DOHH2 (cell line): ENCODE results near the gene SLC23A3.

Source experiments
- H3F3A ChIP-seq: fragments of 200-600 bp; sonication (generic), shearing (Covaris generic); 2 replicates; pipeline ENCODE4 v1.6.0; 2016; ENCODE audit warnings: antibody characterized with exemption, mild to moderate bottlenecking; ENCODE audit not compliant: control insufficient read depth, insufficient read depth
- H3K27ac ChIP-seq: fragments of 200-600 bp; sonication (generic); 2 replicates; pipeline ENCODE4 v1.5.1; 2014; ENCODE audit warnings: low read depth, mild to moderate bottlenecking, low read length, moderate library complexity
- H3K27me3 ChIP-seq: fragments of 200-600 bp; sonication (generic); 2 replicates; pipeline ENCODE4 v1.6.1; 2014; ENCODE audit warnings: mild to moderate bottlenecking, low read length, mixed read lengths; ENCODE audit not compliant: control insufficient read depth
- H3K36me3 ChIP-seq: fragments of 200-600 bp; sonication (generic); 2 replicates; pipeline ENCODE4 v1.6.1; 2014; ENCODE audit warnings: mild to moderate bottlenecking, low read length, moderate library complexity, mixed read lengths; ENCODE audit not compliant: control insufficient read depth
- H3K4me1 ChIP-seq: fragments of 200-600 bp; sonication (generic); 2 replicates; pipeline ENCODE4 v1.6.1; 2014; ENCODE audit warnings: mild to moderate bottlenecking, low read length, mixed read lengths; ENCODE audit not compliant: control insufficient read depth
- H3K4me2 ChIP-seq: fragments of 200-600 bp; sonication (generic); 2 replicates; pipeline ENCODE4 v1.6.0; 2014; ENCODE audit warnings: mild to moderate bottlenecking, low read length, moderate library complexity
- H3K4me3 ChIP-seq: fragments of 200-600 bp; sonication (generic); 2 replicates; pipeline ENCODE4 v1.5.1; 2014; ENCODE audit warnings: mild to moderate bottlenecking, low read length, mixed read lengths
- H3K79me2 ChIP-seq: fragments of 200-600 bp; sonication (generic); 2 replicates; pipeline ENCODE4 v1.6.1; 2014; ENCODE audit warnings: mild to moderate bottlenecking, low read length, mixed read lengths; ENCODE audit not compliant: control insufficient read depth
- H3K9me2 ChIP-seq: fragments of 200-600 bp; sonication (generic); replicated peaks from 2 replicates; pipeline ENCODE4 v1.6.1; 2014; ENCODE audit warnings: mild to moderate bottlenecking, low read length, mixed read lengths; ENCODE audit not compliant: control insufficient read depth
- H3K9me3 ChIP-seq: fragments of 200-600 bp; sonication (generic); 2 replicates; pipeline ENCODE4 v1.6.1; 2014; ENCODE audit warnings: antibody characterized with exemption, low read length, mixed read lengths; ENCODE audit not compliant: control insufficient read depth, insufficient read depth
- H4K20me1 ChIP-seq: fragments of 200-600 bp; sonication (generic); 2 replicates; pipeline ENCODE4 v1.6.0; 2014; ENCODE audit warnings: low read depth, mild to moderate bottlenecking, antibody characterized with exemption, low read length, moderate library complexity; ENCODE audit not compliant: control insufficient read depth, insufficient read depth
- EZH2phosphoT487 ChIP-seq: fragments of 200-600 bp; sonication (generic); IDR thresholded peaks from 2 replicates; pipeline ENCODE4 v1.6.1; 2017; ENCODE audit warnings: borderline replicate concordance, mild to moderate bottlenecking, antibody characterized with exemption, low read length, moderate library complexity, mixed read lengths
- TF ChIP-seq, protein P1 (sequence below): fragments of 200-600 bp; sonication (generic); IDR thresholded peaks from one replicate; pipeline ENCODE4 v1.5.1; 2014; ENCODE audit warnings: antibody characterized with exemption, mild to moderate bottlenecking, low read depth, low read length; ENCODE audit not compliant: poor library complexity, severe bottlenecking

The SLC23A3 gene

DNA sequence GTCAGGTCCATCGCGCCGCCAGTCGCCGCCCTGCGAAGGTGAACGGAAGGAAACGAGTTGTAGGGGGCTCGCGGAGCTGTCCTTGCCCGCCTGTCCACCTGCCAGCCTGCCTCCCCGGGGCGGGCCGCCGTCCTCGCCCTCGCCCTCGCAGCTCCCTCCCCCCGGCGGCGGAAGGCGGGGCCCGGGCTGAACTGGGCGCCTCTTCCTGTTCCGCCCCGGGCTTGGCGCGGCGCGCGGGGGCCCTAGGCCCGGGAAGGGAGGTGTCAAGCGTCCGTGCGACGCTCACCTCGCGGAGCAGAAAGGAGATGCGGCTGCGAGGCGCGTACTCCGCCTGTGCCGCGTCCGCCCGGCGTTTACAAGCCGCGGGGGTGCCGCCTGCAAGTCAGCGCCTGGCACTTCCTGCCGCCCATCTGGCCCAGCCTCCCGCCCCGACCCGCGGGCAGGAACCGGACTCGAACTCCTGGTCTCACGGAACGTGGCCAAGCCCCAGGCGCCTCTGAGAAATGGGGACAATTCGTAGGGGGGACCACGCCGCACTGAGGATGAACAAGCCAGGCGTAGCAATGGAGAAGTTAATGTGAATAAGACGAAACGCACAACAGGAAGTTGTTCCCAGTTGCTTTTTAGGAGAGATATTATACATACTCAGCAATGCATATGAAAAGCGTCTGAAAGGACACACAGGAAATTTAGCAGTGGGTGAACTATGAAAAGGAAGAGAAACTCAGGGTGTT lies 7.2 kb upstream of the SLC23A3 start, which contains the start of gene CNPPD1:
TSS of gene CNPPD1 (minus strand) at position 108 of the 734 bp plus-strand sequence. CDS start at position 11, 97 bp downstream.
- Histone ChIP-seq H3K9me2 (no peaks in the 10 kb centered on the region), H3K79me2 (peaks cover 42% of the 10 kb centered on the region), H3K36me3 (peaks cover 73% of the 10 kb centered on the region), H3K9me3 (no peaks in the 10 kb centered on the region), H3K4me3 (peak within 1 kb of the TSS; percentile 96), H3K27me3 (no peaks in the 10 kb centered on the region), H3F3A (peaks cover 14% of the 10 kb centered on the region), H3K27ac (peak within 1 kb of the TSS; percentile 99), H3K4me2 (peak within 1 kb of the TSS; percentile 95), H3K4me1 (peaks cover 28% of the 10 kb centered on the region), H4K20me1 (0 out of 2 replicates have a peak, but pooled peaks cover 5% of the 10 kb centered on the region)
- no peak for TF ChIP-seq EZH2phosphoT487
- TF ChIP-seq, protein P1, sequence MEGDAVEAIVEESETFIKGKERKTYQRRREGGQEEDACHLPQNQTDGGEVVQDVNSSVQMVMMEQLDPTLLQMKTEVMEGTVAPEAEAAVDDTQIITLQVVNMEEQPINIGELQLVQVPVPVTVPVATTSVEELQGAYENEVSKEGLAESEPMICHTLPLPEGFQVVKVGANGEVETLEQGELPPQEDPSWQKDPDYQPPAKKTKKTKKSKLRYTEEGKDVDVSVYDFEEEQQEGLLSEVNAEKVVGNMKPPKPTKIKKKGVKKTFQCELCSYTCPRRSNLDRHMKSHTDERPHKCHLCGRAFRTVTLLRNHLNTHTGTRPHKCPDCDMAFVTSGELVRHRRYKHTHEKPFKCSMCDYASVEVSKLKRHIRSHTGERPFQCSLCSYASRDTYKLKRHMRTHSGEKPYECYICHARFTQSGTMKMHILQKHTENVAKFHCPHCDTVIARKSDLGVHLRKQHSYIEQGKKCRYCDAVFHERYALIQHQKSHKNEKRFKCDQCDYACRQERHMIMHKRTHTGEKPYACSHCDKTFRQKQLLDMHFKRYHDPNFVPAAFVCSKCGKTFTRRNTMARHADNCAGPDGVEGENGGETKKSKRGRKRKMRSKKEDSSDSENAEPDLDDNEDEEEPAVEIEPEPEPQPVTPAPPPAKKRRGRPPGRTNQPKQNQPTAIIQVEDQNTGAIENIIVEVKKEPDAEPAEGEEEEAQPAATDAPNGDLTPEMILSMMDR: no peak

DNA sequence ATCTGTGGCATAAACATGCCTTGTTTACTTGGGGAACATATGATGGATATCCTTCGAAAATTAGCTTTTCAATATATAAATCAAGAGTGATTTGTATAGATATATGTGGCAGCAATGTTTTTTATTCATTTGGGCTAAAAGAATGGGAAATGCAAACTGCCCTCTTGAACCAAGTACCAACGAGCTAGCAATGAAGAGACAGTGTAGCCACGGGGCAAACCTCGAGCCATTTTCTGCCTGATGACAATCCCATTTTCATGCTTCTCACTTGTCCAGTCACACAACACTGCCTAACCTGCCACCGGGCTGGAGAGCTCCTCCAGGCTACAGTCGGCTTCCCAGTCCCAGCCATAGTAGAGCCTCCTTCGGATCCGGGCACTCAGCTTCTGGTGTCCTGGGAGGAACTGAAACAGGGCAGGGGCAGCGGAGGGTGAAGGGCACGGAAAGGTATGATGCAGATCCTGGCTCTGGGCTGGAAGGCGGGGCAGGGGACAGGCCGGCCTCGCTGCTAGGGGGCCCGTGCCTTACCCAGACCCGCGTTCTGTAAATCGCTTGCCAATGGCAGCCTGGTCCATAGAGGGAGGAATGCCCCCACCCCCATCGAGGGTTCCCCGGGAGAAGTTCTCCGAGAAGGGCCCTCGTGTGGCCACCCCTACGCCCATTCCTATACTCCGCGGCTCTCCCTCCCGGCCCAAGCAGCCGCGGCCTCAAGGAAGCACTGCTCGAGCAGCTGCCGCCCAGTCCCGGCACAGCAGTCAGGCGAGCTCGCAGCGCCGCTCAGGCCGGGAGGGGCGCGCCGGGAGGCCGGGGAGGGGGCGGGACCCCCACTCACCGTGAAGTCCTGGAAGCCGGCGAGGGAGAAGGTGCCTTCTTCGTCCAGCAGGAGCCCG lies 6.3 kb upstream of the SLC23A3 start:
- Histone ChIP-seq H3K27me3 (no peaks in the 10 kb centered on the region), H3K4me2 (peak overlapping the region; percentile 95), H4K20me1 (0 out of 2 replicates have a peak, but pooled peaks cover 5% of the 10 kb centered on the region), H3K9me2 (no peaks in the 10 kb centered on the region), H3K4me3 (peak overlapping the region; percentile 96), H3K36me3 (peaks cover 71% of the 10 kb centered on the region), H3K4me1 (peaks cover 28% of the 10 kb centered on the region), H3F3A (peaks cover 16% of the 10 kb centered on the region), H3K27ac (peak overlapping the region; percentile 99), H3K79me2 (peaks cover 42% of the 10 kb centered on the region), H3K9me3 (no peaks in the 10 kb centered on the region)
- TF ChIP-seq, protein P1: peak; percentile 47
- TF ChIP-seq EZH2phosphoT487: no peak

DNA sequence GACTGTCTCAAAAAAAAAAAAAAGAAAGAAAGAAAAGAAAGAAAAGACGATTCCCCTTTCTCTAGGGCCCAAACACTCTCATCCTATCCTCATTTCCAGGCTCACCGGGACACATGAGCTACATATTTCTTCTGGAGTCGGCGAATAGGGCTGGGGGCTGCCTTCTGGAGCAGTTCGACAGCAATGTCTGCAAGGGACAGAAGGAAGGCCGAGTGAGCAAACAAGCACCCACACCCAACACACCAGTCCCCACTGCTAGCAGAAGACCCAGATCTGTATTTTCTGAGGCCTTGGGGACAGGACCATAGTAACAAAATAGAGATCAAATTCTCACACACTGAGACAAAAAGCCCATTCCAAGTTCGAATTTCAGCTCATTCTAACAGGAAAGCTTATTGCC lies 5.7 kb upstream of the SLC23A3 start:
- Histone ChIP-seq H3K27ac (no peak overlapping the region; the same call in 1 of the 2 replicates), H3K9me2 (no peaks in the 10 kb centered on the region), H3K4me2 (peak overlapping the region; percentile 95), H4K20me1 (0 out of 2 replicates have a peak, but pooled peaks cover 5% of the 10 kb centered on the region), H3K9me3 (no peaks in the 10 kb centered on the region), H3K4me1 (peaks cover 28% of the 10 kb centered on the region), H3F3A (peaks cover 21% of the 10 kb centered on the region), H3K79me2 (peaks cover 42% of the 10 kb centered on the region), H3K4me3 (peak overlapping the region; percentile 96), H3K27me3 (no peaks in the 10 kb centered on the region), H3K36me3 (peaks cover 67% of the 10 kb centered on the region)
- no peak for TF ChIP-seq EZH2phosphoT487
- TF ChIP-seq, protein P1: no peak
